ENCODE results near the gene ZNF467. TPM values are rescaled to one million over a fixed set of nuclear protein-coding genes. Genes with fewer than 3 reads are reported as not detected.

ZNF467 gene
- total RNA-seq, 1 donor from 2014 or later = 0.20 TPM

GRCh38 chr7:149785983-149786382 lies 12.6 kb upstream of the ZNF467 start:
- H3K4me1 Mint-ChIP-seq = peaks cover 2% of the 10 kb centered on the region
- ChIA-PET CTCF (no interaction called here), POLR2A (no interaction called here)
- H3K36me3 Mint-ChIP-seq (ENCODE audit: low read depth) = no peaks in the 10 kb centered on the region
- H3K9me3 Mint-ChIP-seq = no peaks in the 10 kb centered on the region
- no peak for ATAC-seq (ENCODE audit: low read depth)
- H3K4me3 Mint-ChIP-seq = no peak overlapping the region
- no peak for DNase-seq
- no peak overlapping the region for H3K27ac Mint-ChIP-seq
- no peak for TF ChIP-seq CTCF (IDR thresholded peaks at IDR 0.05)
- H3K27me3 Mint-ChIP-seq = peaks cover 16% of the 10 kb centered on the region
- intact Hi-C loops (cut with micrococcal nuclease) = no loop called here

GRCh38 chr7:149785402-149785801 lies 12.0 kb upstream of the ZNF467 start:
- Mint-ChIP-seq H3K27ac (no peak overlapping the region), H3K36me3 (ENCODE audit: low read depth) (no peaks in the 10 kb centered on the region), H3K27me3 (peaks cover 13% of the 10 kb centered on the region), H3K9me3 (no peaks in the 10 kb centered on the region), H3K4me3 (no peak overlapping the region), H3K4me1 (peaks cover 2% of the 10 kb centered on the region)
- CTCF ChIA-PET = interaction anchor here (0.5 kb wide), 1 partner anchor 994 kb away, joined by 3 read pairs; no protein-coding TSS in a partner anchor
- no peak for ATAC-seq (ENCODE audit: low read depth)
- POLR2A ChIA-PET = no interaction called here
- intact Hi-C loops (cut with micrococcal nuclease) = no loop called here
- TF ChIP-seq CTCF (IDR thresholded peaks at IDR 0.05) = no peak
- no peak for DNase-seq

- Mint-ChIP-seq H3K9me3 (no peaks in the 10 kb centered on the region), H3K4me3 (no peak overlapping the region), H3K36me3 (ENCODE audit: low read depth) (no peaks in the 10 kb centered on the region), H3K27ac (no peak overlapping the region), H3K4me1 (no peaks in the 10 kb centered on the region), H3K27me3 (peaks cover 5% of the 10 kb centered on the region)
- no peak for DNase-seq
- CTCF ChIA-PET = no interaction called here
- TF ChIP-seq CTCF (IDR thresholded peaks at IDR 0.05) = no peak
- POLR2A ChIA-PET = no interaction called here
- intact Hi-C loops (cut with micrococcal nuclease) = no loop called here
- no peak for ATAC-seq (ENCODE audit: low read depth)
Measured at GRCh38 chr7:149784251-149784608, 10.8 kb upstream of the ZNF467 start.

GRCh38 chr7:149783386-149784250 lies 10.2 kb upstream of the ZNF467 start:
- TF ChIP-seq CTCF (IDR thresholded peaks at IDR 0.05) = no peak
- H3K4me1 Mint-ChIP-seq = no peaks in the 10 kb centered on the region
- H3K4me3 Mint-ChIP-seq = no peak overlapping the region
- H3K36me3 Mint-ChIP-seq (ENCODE audit: low read depth) = no peaks in the 10 kb centered on the region
- peaks cover 3% of the 10 kb centered on the region for H3K27me3 Mint-ChIP-seq
- no peaks in the 10 kb centered on the region for H3K9me3 Mint-ChIP-seq
- DNase-seq (no peak), ATAC-seq (ENCODE audit: low read depth) (no peak)
- no peak overlapping the region for H3K27ac Mint-ChIP-seq
- ChIA-PET POLR2A (no interaction called here), CTCF (no interaction called here)
- intact Hi-C loops (cut with micrococcal nuclease) = no loop called here

- ChIA-PET CTCF (no interaction called here), POLR2A (no interaction called here)
- no peak overlapping the region for H3K27ac Mint-ChIP-seq
- intact Hi-C loops (cut with micrococcal nuclease) = no loop called here
- no peak overlapping the region for H3K4me3 Mint-ChIP-seq
- TF ChIP-seq CTCF (IDR thresholded peaks at IDR 0.05) = no peak
- no peak for DNase-seq
- no peak for ATAC-seq (ENCODE audit: low read depth)
- no peaks in the 10 kb centered on the region for H3K27me3 Mint-ChIP-seq
- no peaks in the 10 kb centered on the region for H3K9me3 Mint-ChIP-seq
- H3K36me3 Mint-ChIP-seq (ENCODE audit: low read depth) = no peaks in the 10 kb centered on the region
- H3K4me1 Mint-ChIP-seq = no peaks in the 10 kb centered on the region
Measured at GRCh38 chr7:149782682-149783345, 9.4 kb upstream of the ZNF467 start.
